Measurements from ENCODE around the gene C19orf73. TPM values are rescaled to one million over a fixed set of nuclear protein-coding genes. Genes with fewer than 3 reads are reported as not detected.

C19orf73 gene
- total and polyA plus RNA-seq, 9 of the 15 experiments (the other 6 are each of a cell fraction or from before 2014, with no cell fraction given): 0.08 to 7.4 (median 1.4) TPM

DNA sequence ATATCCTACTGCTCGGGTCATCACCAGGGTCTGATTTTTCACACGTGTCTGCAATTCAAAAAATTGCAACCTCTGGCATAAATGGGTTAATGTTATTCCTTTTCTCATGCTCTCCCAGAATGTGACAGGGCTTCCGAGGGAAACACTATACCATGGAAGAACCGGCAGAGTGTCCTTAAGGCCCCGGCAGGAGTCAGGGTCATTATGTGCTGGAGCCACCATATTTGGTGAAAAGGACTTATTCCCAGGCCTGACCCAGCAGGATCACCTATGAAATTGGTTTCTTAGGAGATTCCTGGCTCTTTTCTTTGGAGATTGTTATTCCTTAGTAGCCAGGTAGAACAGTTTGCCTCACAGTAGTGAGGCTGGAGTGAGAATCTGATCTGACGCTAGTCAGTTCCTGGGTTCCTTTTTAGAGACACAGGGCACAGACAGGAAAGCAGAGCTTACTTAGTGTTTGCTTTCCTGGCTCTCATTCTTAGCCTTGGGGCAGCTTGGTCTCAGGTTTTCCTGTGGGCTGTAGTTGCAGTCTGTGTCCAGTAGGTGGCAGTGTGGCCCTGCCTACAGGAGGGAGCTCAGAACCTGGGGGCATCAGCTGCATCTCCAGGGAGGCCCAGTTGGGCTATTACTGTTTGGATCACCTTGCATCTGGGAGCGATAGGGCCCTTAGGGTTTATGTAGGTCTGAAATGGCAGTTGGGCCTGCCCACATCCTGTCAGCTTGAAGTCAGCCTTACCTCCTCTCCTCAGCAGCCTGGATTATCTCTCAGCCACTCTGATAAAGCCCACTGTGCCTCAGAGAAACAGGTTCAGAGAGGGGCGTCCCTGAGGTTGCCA, 21.3 kb downstream of the C19orf73 start (continued):
- TF ChIP-seq, protein P1, sequence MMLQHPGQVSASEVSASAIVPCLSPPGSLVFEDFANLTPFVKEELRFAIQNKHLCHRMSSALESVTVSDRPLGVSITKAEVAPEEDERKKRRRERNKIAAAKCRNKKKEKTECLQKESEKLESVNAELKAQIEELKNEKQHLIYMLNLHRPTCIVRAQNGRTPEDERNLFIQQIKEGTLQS (IDR thresholded peaks at IDR 0.05): no peak
- TF ChIP-seq, protein P1 (CRISPR knock-in tag; conservative IDR thresholded peaks at IDR 0.05): peak; percentile 55; the same call in 1 of the 2 replicates
- TF ChIP-seq, protein P2, sequence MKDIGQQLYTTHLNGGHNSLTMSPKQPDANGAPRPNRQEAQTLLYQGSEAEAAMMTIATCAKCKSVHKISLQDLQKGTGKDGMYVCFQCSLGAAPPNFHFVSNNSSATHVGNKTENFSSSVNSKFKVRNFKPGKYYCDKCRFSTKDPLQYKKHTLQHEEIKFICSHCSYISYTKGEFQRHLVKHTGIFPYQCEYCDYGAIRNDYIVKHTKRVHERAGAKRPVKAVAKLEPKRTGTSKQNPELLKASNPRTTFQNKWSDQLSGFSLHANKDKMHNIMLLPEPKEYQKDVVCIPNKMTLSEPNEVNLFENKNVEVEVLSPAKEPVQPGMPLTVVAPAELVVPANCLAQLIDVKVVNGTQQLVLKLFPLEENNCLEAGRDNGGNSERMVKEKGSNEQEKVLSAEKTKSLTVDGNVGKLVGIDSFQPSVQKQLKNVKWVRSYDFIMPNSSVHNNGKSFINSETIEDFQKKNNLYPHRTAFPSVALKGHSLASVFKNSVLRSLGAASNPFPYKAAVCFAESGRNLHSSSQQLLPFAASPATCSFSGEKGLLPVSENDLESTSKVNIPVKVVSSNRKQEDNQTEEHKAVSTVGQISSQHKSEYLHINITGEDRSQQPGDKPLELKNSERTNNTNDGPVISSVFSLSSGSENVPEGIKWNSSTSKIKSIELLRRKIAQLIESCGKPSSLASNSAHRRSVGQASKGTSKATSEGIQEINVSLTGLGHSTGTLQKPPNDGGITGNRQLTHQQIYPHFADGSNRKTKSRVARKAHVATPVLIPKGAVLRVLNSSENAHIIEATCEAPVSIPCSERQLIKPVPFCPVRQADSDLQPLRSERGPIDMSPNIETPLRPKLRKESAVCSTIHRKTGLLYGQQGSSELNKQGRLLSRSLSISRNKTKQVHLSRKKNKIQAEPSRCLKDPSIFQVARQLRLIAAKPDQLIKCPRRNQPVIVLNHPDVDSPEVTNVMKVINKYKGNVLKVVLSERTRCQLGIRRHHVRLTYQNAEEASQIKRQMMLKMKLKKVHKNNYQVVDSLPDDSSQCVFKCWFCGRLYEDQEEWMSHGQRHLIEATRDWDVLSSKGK (CRISPR knock-in tag; IDR thresholded peaks at IDR 0.05): no peak
- TF ChIP-seq RFX1 (IDR thresholded peaks at IDR 0.05): no peak
- TF ChIP-seq, protein P3, sequence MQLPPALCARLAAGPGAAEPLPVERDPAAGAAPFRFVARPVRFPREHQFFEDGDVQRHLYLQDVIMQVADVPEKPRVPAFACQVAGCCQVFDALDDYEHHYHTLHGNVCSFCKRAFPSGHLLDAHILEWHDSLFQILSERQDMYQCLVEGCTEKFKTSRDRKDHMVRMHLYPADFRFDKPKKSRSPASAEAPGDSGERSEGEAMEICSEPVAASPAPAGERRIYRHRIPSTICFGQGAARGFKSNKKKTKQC (CRISPR knock-in tag; IDR thresholded peaks at IDR 0.05): no peak
- no peak for TF ChIP-seq PPARD (CRISPR knock-in tag; IDR thresholded peaks at IDR 0.05)
- TF ChIP-seq, protein P4, sequence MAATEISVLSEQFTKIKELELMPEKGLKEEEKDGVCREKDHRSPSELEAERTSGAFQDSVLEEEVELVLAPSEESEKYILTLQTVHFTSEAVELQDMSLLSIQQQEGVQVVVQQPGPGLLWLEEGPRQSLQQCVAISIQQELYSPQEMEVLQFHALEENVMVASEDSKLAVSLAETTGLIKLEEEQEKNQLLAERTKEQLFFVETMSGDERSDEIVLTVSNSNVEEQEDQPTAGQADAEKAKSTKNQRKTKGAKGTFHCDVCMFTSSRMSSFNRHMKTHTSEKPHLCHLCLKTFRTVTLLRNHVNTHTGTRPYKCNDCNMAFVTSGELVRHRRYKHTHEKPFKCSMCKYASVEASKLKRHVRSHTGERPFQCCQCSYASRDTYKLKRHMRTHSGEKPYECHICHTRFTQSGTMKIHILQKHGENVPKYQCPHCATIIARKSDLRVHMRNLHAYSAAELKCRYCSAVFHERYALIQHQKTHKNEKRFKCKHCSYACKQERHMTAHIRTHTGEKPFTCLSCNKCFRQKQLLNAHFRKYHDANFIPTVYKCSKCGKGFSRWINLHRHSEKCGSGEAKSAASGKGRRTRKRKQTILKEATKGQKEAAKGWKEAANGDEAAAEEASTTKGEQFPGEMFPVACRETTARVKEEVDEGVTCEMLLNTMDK (IDR thresholded peaks at IDR 0.05; ENCODE audit: borderline replicate concordance, insufficient read depth, low read depth, low read length, poor library complexity, severe bottlenecking): peak; percentile 89
- TF ChIP-seq, protein P5, sequence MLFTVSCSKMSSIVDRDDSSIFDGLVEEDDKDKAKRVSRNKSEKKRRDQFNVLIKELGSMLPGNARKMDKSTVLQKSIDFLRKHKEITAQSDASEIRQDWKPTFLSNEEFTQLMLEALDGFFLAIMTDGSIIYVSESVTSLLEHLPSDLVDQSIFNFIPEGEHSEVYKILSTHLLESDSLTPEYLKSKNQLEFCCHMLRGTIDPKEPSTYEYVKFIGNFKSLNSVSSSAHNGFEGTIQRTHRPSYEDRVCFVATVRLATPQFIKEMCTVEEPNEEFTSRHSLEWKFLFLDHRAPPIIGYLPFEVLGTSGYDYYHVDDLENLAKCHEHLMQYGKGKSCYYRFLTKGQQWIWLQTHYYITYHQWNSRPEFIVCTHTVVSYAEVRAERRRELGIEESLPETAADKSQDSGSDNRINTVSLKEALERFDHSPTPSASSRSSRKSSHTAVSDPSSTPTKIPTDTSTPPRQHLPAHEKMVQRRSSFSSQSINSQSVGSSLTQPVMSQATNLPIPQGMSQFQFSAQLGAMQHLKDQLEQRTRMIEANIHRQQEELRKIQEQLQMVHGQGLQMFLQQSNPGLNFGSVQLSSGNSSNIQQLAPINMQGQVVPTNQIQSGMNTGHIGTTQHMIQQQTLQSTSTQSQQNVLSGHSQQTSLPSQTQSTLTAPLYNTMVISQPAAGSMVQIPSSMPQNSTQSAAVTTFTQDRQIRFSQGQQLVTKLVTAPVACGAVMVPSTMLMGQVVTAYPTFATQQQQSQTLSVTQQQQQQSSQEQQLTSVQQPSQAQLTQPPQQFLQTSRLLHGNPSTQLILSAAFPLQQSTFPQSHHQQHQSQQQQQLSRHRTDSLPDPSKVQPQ (CRISPR knock-in tag; IDR thresholded peaks at IDR 0.05; ENCODE audit: borderline replicate concordance): no peak
- peak; percentile 18 for TF ChIP-seq RBM39 (optimal IDR thresholded peaks at IDR 0.05; ENCODE audit: low read depth, low read length)
- TF ChIP-seq ZKSCAN1 (IDR thresholded peaks at IDR 0.05; ENCODE audit: low read depth, low read length): no peak
- TF ChIP-seq CREM (IDR thresholded peaks at IDR 0.05; ENCODE audit: low read depth): 0 out of 2 replicates have a peak, but pooled peaks have one; percentile 41
- TF ChIP-seq E2F3 (CRISPR knock-in tag; IDR thresholded peaks at IDR 0.05): no peak
- TF ChIP-seq, protein P6, sequence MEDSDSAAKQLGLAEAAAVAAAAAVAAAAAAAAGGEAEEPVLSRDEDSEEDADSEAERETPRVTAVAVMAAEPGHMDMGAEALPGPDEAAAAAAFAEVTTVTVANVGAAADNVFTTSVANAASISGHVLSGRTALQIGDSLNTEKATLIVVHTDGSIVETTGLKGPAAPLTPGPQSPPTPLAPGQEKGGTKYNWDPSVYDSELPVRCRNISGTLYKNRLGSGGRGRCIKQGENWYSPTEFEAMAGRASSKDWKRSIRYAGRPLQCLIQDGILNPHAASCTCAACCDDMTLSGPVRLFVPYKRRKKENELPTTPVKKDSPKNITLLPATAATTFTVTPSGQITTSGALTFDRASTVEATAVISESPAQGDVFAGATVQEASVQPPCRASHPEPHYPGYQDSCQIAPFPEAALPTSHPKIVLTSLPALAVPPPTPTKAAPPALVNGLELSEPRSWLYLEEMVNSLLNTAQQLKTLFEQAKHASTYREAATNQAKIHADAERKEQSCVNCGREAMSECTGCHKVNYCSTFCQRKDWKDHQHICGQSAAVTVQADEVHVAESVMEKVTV (CRISPR knock-in tag; IDR thresholded peaks at IDR 0.05): peak; percentile 72

Measured in K562 (cell line).